Nephron (organoid): ENCODE results near the gene FGR.

ENCODE experiments used
- H3K27ac Mint-ChIP-seq, 3 experiments: 2 replicates each; pipeline ENCODE4 v1.8.0; 2020; ENCODE audit warnings: mixed read lengths in 3 of 3, mild to moderate bottlenecking in 2 of 3, moderate library complexity in 1 of 3
- H3K27me3 Mint-ChIP-seq: 2 replicates; pipeline ENCODE4 v1.8.0; 2021; ENCODE audit warnings: low read depth, mild to moderate bottlenecking, moderate library complexity, mixed read lengths
- H3K36me3 Mint-ChIP-seq: 2 replicates; pipeline ENCODE4 v1.8.0; 2020; ENCODE audit warnings: low read depth, mixed read lengths
- H3K4me1 Mint-ChIP-seq: 2 replicates; pipeline ENCODE4 v1.8.0; 2020; ENCODE audit warnings: mixed read lengths
- H3K4me3 Mint-ChIP-seq, 3 experiments: 2 replicates each; pipeline ENCODE4 v1.8.0; 2020; ENCODE audit warnings: mild to moderate bottlenecking in 3 of 3, mixed read lengths in 3 of 3, moderate library complexity in 2 of 3
- H3K9me3 Mint-ChIP-seq: 2 replicates; pipeline ENCODE4 v1.8.0; 2020; ENCODE audit warnings: mixed read lengths
- TF ChIP-seq, protein P1 (sequence below), 3 experiments: fragments of 200-600 bp; sonication (generic); IDR thresholded peaks; one replicate each; pipeline ENCODE4 v1.5.0; 2021; ENCODE audit warnings: antibody characterized with exemption in 3 of 3; ENCODE audit not compliant: unreplicated experiment in 3 of 3

FGR gene

DNA sequence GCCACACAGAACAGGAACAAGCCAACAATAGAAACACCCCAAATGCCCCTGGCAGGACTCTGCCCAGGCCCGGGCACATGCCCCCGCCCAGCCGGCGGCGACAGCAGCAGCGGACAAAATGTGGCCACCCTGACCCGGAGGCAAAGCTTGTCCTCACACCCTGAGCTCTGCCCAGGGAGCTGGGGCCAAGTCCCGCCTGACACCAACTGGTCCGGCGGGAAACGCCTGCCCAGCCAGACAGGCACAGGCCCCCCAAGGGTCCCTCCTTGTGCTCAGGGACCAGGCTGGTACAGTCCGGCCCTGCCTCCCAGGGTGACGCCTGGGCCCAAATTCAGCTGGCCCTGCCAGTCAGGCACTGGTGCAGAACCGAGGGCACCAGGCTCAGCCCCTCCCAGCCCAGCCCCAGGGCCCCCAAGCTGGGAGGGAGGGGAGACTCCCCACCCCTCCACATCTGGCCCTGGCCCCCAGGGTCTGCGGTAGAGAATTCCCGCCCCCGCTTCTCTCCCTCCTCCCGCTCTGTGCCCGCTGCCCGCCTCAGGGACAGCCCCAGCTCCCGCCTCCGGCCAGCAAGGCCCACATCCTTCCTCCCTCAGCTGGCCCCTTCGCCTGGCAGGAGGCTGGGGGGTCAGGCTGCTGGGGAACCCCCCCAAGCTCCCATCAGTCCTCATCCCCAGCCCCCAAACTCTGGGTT lies 33.1 kb downstream of the FGR start:
- H3K4me3 Mint-ChIP-seq: peak overlapping the region; percentile 76 to 96 (median 81)

DNA sequence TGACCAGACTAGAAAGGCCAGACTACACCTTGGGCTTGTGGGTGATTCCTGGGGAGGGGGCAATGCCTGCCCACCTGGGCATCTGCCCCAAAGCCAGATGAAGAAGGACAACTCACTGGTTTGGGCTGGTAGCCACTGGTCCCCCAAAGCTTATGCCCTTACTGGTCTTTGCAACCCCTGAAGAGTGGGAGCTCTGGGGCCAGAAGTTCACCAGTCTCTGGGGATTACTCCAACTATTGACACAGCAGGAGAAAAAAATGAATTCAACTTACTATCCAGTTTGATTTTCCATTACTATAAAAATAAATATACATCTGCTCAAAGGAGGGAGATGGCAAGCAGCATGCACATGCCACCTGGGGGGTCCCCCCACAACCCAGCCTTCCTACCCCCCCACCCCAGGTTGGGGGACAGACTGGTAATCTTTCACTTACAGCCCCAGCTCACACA lies 33.6 kb downstream of the FGR start:
- TF ChIP-seq, protein P1, sequence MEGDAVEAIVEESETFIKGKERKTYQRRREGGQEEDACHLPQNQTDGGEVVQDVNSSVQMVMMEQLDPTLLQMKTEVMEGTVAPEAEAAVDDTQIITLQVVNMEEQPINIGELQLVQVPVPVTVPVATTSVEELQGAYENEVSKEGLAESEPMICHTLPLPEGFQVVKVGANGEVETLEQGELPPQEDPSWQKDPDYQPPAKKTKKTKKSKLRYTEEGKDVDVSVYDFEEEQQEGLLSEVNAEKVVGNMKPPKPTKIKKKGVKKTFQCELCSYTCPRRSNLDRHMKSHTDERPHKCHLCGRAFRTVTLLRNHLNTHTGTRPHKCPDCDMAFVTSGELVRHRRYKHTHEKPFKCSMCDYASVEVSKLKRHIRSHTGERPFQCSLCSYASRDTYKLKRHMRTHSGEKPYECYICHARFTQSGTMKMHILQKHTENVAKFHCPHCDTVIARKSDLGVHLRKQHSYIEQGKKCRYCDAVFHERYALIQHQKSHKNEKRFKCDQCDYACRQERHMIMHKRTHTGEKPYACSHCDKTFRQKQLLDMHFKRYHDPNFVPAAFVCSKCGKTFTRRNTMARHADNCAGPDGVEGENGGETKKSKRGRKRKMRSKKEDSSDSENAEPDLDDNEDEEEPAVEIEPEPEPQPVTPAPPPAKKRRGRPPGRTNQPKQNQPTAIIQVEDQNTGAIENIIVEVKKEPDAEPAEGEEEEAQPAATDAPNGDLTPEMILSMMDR (IDR thresholded peaks at IDR 0.05; ENCODE audit: unreplicated experiment in 3 of 3): no peak
- H3K4me1 Mint-ChIP-seq: peaks cover 48% of the 10 kb centered on the region
- no peaks in the 10 kb centered on the region for H3K36me3 Mint-ChIP-seq
- no peaks in the 10 kb centered on the region for H3K9me3 Mint-ChIP-seq
- peak overlapping the region; percentile 76 to 96 (median 81) for H3K4me3 Mint-ChIP-seq
- H3K27ac Mint-ChIP-seq: no peak overlapping the region
- H3K27me3 Mint-ChIP-seq: no peaks in the 10 kb centered on the region

More for the DNA sequence above, 33.1 kb downstream of the FGR start:
- peaks cover 53% of the 10 kb centered on the region for H3K4me1 Mint-ChIP-seq
- peak overlapping the region; percentile 89 to 91 (median 91) for H3K27ac Mint-ChIP-seq
- TF ChIP-seq, protein P1 (IDR thresholded peaks at IDR 0.05; ENCODE audit: unreplicated experiment in 3 of 3): no peak
- H3K27me3 Mint-ChIP-seq: no peaks in the 10 kb centered on the region
- H3K9me3 Mint-ChIP-seq: no peaks in the 10 kb centered on the region
- no peaks in the 10 kb centered on the region for H3K36me3 Mint-ChIP-seq

DNA sequence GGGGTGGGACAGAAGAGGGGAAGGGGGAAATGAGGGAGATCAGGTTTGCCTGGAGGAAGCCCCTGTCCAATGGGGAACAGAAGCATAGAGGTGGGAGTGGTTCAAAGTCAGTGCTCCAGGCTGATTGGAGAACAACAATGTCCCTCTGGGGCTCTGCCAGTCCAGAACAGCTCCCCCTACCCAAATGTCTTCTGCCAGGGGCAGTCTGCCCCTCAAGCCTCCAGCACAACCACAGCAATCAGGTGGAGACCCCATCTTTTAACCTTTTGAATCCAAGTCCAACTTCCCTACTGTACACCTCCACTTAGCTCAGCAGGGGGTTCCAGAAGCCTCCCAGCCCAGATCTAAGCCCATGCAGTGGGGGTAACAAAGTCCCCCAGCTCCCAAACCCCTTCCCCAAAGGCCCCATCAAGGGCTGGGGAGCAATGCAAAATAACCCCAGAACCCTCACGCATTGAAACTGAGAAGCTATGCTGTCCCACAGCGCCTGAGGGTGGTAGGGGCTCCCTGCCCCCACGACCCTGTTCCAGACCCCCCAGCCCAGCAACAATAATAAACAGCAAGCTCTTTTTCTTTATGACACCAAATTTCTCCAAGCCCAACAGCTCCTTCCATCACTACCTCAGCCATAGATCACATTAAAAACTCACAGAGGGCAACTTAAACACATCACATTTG lies 34.3 kb downstream of the FGR start:
- Mint-ChIP-seq H3K27ac (no peak overlapping the region), H3K4me1 (peaks cover 41% of the 10 kb centered on the region), H3K4me3 (peak overlapping the region; percentile 76 to 96 (median 81)), H3K36me3 (no peaks in the 10 kb centered on the region), H3K27me3 (no peaks in the 10 kb centered on the region), H3K9me3 (no peaks in the 10 kb centered on the region)
- TF ChIP-seq, protein P1 (IDR thresholded peaks at IDR 0.05; ENCODE audit: unreplicated experiment in 3 of 3): no peak

DNA sequence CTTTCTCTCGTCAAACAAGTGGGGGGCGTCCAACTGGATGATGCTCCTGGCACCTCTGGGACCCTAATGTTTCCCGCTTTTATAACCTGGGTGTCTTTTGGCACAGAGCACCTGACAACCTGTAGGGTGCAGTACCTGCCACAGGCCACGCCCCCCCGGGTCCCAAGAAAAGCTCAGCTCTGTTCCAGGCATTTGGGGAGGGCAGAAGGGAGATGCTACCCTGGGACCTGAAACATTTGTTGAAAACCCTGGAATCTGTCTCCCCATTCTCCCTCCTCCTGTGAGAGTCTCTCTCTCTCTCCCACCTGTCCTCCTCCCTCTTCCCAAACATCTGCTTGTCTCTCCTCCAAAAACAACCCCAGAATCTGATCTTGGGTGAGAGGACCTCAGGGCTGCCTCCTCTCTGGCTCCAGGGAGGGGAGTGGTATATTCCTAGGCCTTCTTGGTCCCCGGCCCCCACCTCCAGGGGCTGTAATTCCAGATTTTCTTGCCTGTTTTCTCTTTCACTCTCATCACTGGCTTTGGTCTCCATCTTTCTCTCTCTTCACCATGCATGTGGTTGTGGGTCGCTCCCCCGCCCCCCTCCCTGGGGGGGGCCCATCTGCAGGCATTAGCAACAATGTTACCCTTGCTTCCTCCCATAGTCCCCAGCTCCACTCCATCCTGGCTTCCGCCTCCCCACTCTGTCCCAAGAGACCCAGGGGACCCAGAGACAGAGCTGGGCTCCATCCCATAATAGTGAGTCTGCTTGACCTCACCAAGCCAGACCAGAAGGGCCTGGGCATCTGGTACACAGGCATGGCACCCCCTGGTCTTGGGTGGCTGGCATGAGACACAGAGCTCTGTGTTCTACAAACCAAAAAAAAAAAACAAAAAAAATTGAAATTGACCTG lies 35.1 kb downstream of the FGR start:
- H3K4me3 Mint-ChIP-seq: peak overlapping the region; percentile 76 to 96 (median 81)
- H3K9me3 Mint-ChIP-seq: no peaks in the 10 kb centered on the region
- H3K27ac Mint-ChIP-seq: no peak overlapping the region
- TF ChIP-seq, protein P1 (IDR thresholded peaks at IDR 0.05; ENCODE audit: unreplicated experiment in 3 of 3): no peak
- H3K36me3 Mint-ChIP-seq: no peaks in the 10 kb centered on the region
- H3K4me1 Mint-ChIP-seq: peaks cover 33% of the 10 kb centered on the region
- no peaks in the 10 kb centered on the region for H3K27me3 Mint-ChIP-seq

DNA sequence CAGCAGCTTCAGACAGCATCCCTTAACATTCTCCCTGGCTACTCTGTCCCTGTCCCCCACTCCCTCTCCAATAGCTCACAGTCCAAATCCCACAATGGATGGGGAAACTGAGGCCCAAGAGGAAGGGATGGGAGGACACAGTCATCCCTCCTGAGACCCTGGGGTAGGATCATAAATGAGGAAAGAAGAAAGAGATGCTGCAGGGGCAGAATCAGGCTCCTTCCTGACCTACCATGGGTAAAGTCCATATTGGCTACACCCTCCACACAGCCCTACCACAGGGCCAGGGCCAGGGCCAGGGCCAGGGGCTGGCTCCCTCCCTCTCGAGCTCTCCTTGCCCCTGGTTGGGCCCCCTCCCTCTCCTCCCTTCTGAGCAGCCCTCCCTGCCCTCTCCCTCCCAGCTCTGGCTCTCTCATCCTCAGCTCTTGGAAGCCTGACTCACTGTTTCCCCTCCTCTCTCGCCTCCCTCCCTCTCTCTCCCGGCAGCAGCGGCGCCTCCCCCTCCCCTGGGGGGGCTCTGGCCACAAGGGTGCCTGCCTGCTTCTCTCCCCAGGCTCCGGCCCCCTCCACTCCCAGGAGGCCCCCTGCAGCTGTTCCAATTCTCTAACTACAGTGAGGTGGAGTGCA lies 36.0 kb downstream of the FGR start:
- Mint-ChIP-seq H3K9me3 (no peaks in the 10 kb centered on the region), H3K4me1 (peaks cover 33% of the 10 kb centered on the region), H3K27ac (no peak overlapping the region), H3K36me3 (no peaks in the 10 kb centered on the region), H3K27me3 (no peaks in the 10 kb centered on the region), H3K4me3 (peak overlapping the region; percentile 76 to 96 (median 81))
- TF ChIP-seq, protein P1 (IDR thresholded peaks at IDR 0.05; ENCODE audit: unreplicated experiment in 3 of 3): no peak
